Natural killer cell (primary cell): ENCODE measurements around the gene CYGB. TPM values are rescaled to one million over a fixed set of nuclear protein-coding genes. Genes with fewer than 3 reads are reported as not detected.
"Not testable (repeated sequence)": the region's sequence is repeated elsewhere in the genome, so short reads cannot be mapped to it uniquely, and the experiment has no call there.

ENCODE experiments used
- ATAC-seq, 3 donors: fragments of 150-1000 bp in 2 of 3; fragments of 200-7000 bp in 1 of 3; cut with Tn5 transposase; 1 replicate in 1 of 3; 2 replicates in 2 of 3; pipeline ENCODE4 v1.10.0; 2021; ENCODE audit warnings: mild to moderate bottlenecking in 2 of 3, moderate library complexity in 2 of 3
- DNase-seq, 2 donors: peaks; one replicate each; pipeline versions ENCODE4 v3.0.0 to v3.0.0-alpha.2; 2013 to 2021; ENCODE audit warnings: mixed read lengths in 1 of 2
- H3K27ac ChIP-seq: one replicate; pipeline ENCODE4 v1.5.1; 2013; ENCODE audit warnings: mild to moderate bottlenecking, low read length
- H3K27me3 ChIP-seq: one replicate; pipeline ENCODE4 v1.6.1; 2013; ENCODE audit warnings: low read length; ENCODE audit not compliant: control insufficient read depth, insufficient read depth
- H3K36me3 ChIP-seq: one replicate; pipeline ENCODE4 v1.6.1; 2013; ENCODE audit warnings: low read length; ENCODE audit not compliant: control insufficient read depth, insufficient read depth
- H3K4me1 ChIP-seq: one replicate; pipeline ENCODE4 v1.6.1; 2013; ENCODE audit warnings: low read length; ENCODE audit not compliant: control insufficient read depth, insufficient read depth
- H3K4me3 ChIP-seq: one replicate; pipeline ENCODE4 v1.5.1; 2013; ENCODE audit warnings: low read length
- H3K9me3 ChIP-seq: one replicate; pipeline ENCODE4 v1.6.1; 2013; ENCODE audit warnings: low read length; ENCODE audit not compliant: control insufficient read depth, insufficient read depth
- H3K27ac Mint-ChIP-seq, 2 donors: one replicate each; pipeline ENCODE4 v1.8.0; 2022; ENCODE audit warnings: mild to moderate bottlenecking in 2 of 2, mixed read lengths in 2 of 2, moderate library complexity in 1 of 2
- H3K27me3 Mint-ChIP-seq, 2 donors: one replicate each; pipeline ENCODE4 v1.8.0; 2022; ENCODE audit warnings: low read depth in 2 of 2, mixed read lengths in 2 of 2
- H3K36me3 Mint-ChIP-seq: one replicate; pipeline ENCODE4 v1.8.0; 2022; ENCODE audit warnings: mixed read lengths
- H3K4me1 Mint-ChIP-seq, 2 donors: one replicate each; pipeline ENCODE4 v1.8.0; 2022; ENCODE audit warnings: mixed read lengths in 2 of 2
- H3K4me3 Mint-ChIP-seq: one replicate; pipeline ENCODE4 v1.8.0; 2022; ENCODE audit warnings: mild to moderate bottlenecking, moderate library complexity, mixed read lengths
- H3K9me3 Mint-ChIP-seq, 2 donors: one replicate each; pipeline ENCODE4 v1.8.0; 2022; ENCODE audit warnings: mixed read lengths in 2 of 2
- CTCF ChIP-seq: fragments of 200-600 bp; IDR thresholded peaks from one replicate; pipeline ENCODE4 v1.8.0; 2022; ENCODE audit warnings: antibody characterized with exemption
- WGBS: methylation state at CpG from one replicate; pipeline ENCODE4 v1.1.7; 2013; ENCODE audit warnings: missing lambda C conversion rate; ENCODE audit not compliant: insufficient coverage; 5-methylcytosine and 5-hydroxymethylcytosine counted together
- intact Hi-C: fragments of 100-400 bp; cut with micrococcal nuclease; formaldehyde crosslinking; loops from one replicate; pipeline ENCODE4 v1.14.2; 2022
- total RNA-seq, 4 donors: library from RNA; stranded (reverse); fragments of 120-200 nt in 1 of 4; gene quantifications; one replicate each; pipeline versions ENCODE4 v1.2.3 to v1.2.4, GENCODE V29; 2013 to 2022

Gene CYGB
- total RNA-seq, 3 donors from 2014 or later (not counting 1 experiment from before 2014, with no cell fraction given): 0.12 to 0.33 (median 0.16) TPM

DNA sequence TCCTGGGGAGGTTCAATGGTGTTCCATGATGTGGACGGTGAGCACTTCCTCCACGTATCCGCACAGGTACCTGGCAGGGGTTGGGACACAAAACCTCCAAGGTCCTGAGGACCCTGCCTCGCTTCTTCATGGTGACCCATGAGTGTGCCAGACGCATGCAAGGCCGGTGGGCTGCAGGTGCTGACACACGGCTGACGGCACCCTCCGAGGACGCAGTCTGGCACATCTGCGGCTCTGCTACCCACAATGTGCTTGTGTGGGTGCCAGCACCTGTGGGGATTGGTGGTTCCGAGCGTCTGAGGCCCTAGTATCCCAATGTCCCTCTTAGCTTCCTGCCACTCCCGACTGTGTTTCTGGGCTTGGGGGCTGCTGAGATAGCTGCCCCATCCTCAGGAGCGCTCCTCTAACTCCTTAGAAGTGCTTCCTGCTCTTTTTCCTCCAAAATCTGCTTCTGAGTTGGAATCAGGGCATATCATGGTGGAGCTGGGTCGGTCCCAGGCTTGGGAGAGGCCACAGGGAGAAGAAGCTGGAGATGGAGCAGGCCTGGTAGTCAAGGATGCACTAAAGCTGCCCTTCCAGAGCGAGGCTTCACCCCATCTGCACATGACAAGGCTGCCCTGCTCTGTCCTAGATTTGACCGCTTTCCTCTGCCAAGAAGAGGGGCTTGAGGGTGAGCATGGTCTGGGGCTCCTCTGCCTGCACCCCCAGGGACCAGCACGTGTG is 1.6 kb downstream of the CYGB start:
- no peaks in the 10 kb centered on the region for H3K36me3 ChIP-seq
- TF ChIP-seq CTCF: no peak
- peaks cover 24% of the 10 kb centered on the region for H3K27me3 ChIP-seq
- Mint-ChIP-seq H3K27ac (no peak overlapping the region), H3K27me3 (peaks cover 11 to 29% of the 10 kb centered on the region in 2 donors), H3K9me3 (no peaks in the 10 kb centered on the region), H3K4me1 (no peaks in the 10 kb centered on the region), H3K36me3 (no peaks in the 10 kb centered on the region), H3K4me3 (no peak overlapping the region)
- H3K4me1 ChIP-seq: peaks cover 14% of the 10 kb centered on the region
- DNase-seq (no peak), ATAC-seq (no peak)
- intact Hi-C loops: no loop called here
- H3K9me3 ChIP-seq: no peaks in the 10 kb centered on the region
- H3K4me3 ChIP-seq: no peak overlapping the region
- 82% methylated on average over 19 of the region's 19 CpGs for WGBS
- no peak overlapping the region for H3K27ac ChIP-seq

- no peak overlapping the region for H3K4me3 Mint-ChIP-seq
- Histone ChIP-seq H3K27me3 (peaks cover 21% of the 10 kb centered on the region), H3K4me1 (peaks cover 18% of the 10 kb centered on the region), H3K27ac (no peak overlapping the region), H3K9me3 (no peaks in the 10 kb centered on the region), H3K4me3 (no peak overlapping the region), H3K36me3 (no peaks in the 10 kb centered on the region)
- H3K36me3 Mint-ChIP-seq: no peaks in the 10 kb centered on the region
- peaks cover 0 to 6% of the 10 kb centered on the region in 2 donors for H3K4me1 Mint-ChIP-seq
- H3K27ac Mint-ChIP-seq: no peak overlapping the region
- WGBS: 69% methylated on average over 5 of the region's 7 CpGs
- intact Hi-C loops: no loop called here
- H3K27me3 Mint-ChIP-seq: peaks cover 11 to 29% of the 10 kb centered on the region in 2 donors
- no peak for ATAC-seq
- no peaks in the 10 kb centered on the region for H3K9me3 Mint-ChIP-seq
- no peak for TF ChIP-seq CTCF
- DNase-seq: no peak
These were observed 2.4 kb downstream of the CYGB start for GRCh38 chr17:76534831-76535732.

DNA sequence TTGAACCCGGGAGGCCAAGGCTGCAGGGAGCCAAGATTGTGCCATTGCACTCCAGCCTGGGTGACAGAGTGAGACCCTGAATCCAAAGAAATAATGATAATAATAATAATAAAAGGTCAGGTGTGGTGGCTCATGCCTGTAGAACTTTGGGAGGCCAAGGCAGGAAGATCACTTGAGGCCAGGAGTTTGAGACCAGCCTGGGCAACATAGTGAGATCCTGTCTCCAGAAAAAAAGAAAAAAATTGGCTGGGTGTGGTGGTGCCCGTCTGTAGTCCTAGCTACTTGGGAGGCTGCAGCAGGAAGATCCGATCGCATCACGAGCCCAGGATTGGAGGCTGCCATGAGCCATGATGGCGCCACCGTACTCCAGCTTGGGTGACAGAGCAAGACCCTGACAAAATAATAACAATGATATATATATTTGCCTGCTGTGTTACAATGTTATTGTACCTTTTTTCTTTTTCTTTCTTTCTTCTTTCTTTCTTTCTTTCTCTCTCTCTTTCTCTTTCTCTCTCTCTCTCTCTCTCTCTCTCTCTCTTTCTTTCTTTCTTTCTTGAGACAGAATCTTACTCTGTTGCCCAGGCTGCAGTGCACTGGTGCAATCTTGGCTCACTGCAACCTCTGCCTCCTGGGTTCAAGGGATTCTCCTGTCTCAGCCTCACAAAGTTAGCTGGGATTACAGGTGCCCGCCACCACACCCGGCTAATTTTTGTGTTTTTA is 3.7 kb downstream of the CYGB start:
- intact Hi-C loops, H3K36me3 ChIP-seq, H3K36me3 Mint-ChIP-seq, H3K27ac ChIP-seq, H3K27ac Mint-ChIP-seq, H3K9me3 ChIP-seq, H3K9me3 Mint-ChIP-seq, H3K4me3 ChIP-seq, ATAC-seq, H3K4me3 Mint-ChIP-seq, H3K4me1 Mint-ChIP-seq, DNase-seq: not testable (repeated sequence)
- WGBS: 94% methylated on average over 7 of the region's 9 CpGs
- Histone ChIP-seq H3K4me1 (peaks cover 30% of the 10 kb centered on the region), H3K27me3 (peaks cover 15% of the 10 kb centered on the region)
- peaks cover under 1 to 21% of the 10 kb centered on the region in 2 donors for H3K27me3 Mint-ChIP-seq
